HG03108 (cell line): Measurements from ENCODE around the gene MTAP.

Experiments used
- ATAC-seq: cut with Tn5 transposase; IDR thresholded peaks from one replicate; pipeline ENCODE4 v1.9.1; 2021; ENCODE audit warnings: moderate library complexity; ENCODE audit not compliant: unreplicated experiment

The MTAP gene

DNA sequence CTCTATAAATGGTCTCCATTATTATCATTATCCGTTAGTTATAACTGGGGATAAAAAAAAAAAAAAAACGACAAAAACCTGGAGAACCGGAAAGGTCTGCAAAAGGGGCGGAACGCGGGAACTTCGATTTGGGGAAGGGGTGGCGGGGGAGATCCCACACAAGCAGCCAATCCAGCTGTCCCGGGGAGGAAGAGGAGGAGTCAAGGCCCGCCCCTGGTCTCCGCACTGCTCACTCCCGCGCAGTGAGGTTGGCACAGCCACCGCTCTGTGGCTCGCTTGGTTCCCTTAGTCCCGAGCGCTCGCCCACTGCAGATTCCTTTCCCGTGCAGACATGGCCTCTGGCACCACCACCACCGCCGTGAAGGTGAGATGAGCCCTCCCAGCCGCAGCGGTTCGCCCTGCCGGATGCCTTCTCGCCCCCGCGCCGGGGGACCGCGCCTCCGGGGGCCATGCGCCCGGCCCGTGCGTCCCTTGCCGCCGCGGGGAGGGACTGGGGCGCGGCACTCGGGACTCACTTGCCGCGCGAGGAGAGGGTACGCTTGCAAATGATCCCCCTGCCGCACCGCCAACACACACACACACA, at the start of gene MTAP:
Gene MTAP (plus strand): TSS at position 219 of the 583 bp plus-strand sequence. CDS start 113 bp downstream, at position 332.
- ATAC-seq = peak; percentile 85

DNA sequence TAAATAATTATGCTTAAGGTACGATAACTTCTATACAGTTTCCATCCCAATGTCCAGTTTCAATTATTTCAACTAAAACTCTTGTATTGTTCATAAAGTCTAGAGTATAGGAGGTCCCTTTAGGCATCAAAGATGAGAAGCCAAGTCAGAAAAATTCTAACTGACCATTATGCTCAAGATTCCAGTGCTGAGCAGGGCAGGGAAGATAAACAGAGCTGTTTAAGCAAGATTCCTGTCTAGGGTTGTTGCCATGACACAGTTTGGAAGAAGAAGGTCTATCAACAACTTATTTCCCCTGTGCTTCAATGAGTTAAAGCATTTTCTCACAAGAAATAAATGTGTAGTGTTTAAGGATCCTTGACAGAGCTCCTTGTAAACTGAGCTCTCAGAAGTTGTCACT, 48.9 kb upstream of the MTAP start:
- no peak for ATAC-seq

DNA sequence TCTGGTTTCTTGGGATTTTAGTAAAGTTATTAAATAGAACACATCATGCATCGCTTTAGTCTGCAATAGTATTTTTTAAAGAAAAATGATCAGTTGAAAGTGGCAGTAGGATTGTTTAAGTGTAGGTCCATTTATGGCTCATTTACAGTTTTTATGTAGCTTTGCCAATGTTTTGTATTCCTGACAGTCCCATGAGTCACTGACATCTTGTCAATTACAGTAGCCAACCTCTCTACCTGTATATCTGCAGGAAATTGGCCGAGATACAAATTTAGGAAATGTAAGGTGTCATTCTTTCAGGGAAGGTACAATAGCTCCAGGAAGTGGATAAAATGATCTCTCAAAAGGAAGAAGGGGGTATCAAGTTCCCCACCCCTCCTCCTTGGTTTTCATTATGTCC, 47.7 kb upstream of the MTAP start:
- ATAC-seq = no peak

DNA sequence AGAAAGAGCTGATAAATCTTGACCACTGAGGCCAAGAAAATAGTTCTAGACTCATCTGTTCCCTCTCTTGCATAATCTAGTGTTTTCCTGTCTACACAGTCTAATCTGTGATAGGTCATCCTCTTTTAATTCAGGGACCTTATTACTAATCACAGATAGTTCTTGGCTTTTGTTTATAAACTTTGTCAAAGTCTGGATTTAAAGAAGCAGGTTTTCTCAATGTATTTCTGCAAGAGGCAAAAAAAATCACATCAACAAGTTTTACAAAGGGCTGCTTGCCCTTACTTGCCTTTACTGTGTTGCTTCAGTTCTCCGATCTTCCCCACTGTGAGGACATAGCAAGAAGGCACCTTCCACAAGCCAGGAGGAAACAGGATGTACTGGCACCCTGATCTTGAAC, 43.9 kb upstream of the MTAP start:
- ATAC-seq = no peak

DNA sequence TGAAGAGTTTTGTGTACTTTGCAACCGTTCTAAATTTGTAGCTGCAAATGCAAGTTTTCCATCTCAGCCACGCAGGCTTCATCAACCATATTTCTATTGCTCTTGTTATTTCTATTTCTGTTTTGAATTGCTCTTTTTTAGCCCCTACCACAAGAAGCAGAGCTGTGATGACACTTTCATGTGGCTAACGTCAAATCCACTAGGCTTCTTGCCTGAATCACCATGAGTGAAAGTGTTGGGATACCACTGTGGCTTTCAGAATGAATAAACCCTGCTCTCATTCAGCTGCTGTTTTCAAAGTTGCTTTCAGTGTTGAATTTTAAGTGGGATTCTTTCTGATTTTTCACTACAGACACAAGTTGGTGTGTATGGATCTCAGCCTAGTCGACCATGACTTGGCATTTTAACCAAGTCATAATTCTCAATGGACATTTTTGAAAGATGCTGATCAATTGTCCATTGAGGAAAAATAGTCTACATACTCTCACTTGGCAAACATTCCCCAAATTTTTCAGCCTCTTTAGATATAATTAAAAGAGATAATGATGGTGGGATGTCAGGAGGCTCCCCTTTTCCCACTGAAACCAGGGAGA, 41.0 kb upstream of the MTAP start:
- ATAC-seq = peak; percentile 82

DNA sequence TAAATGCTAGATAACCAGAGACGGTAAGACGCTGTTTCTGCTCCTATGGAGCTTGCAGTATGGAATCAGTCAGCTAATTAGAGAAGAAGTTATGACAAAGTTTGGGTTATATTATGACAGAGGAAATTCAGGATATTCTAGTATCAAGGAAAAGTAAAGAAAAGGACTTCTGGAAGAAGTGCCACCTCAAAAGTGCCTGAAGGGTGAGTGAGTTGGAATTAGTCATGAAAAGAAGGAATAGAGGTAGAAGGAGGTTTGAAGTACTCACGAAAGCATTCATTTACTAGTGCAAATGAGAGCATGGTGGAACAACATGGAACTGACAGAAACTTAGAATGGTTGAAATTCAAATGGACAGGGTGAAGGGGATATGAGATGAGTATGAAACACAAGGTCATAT, 40.4 kb upstream of the MTAP start:
- ATAC-seq = no peak

DNA sequence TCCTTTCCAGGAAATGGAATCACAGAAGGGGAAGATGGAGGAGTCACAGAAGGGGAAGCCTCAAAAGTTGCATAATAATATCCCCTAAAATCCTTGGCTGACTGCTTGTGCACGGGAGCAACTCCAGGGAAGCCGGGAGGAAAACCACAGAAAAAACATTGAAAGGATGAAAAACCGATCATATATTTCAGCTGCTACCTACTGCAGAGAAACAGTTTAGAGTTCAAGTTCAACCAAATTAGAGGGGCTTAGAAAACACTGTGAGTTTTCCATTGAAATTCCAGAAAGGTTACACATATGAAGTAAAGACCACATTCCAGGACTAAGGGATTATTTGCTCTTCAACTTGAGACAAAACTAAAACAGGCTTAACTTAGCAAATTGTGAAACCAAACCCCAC, 37.6 kb upstream of the MTAP start:
- ATAC-seq = no peak

DNA sequence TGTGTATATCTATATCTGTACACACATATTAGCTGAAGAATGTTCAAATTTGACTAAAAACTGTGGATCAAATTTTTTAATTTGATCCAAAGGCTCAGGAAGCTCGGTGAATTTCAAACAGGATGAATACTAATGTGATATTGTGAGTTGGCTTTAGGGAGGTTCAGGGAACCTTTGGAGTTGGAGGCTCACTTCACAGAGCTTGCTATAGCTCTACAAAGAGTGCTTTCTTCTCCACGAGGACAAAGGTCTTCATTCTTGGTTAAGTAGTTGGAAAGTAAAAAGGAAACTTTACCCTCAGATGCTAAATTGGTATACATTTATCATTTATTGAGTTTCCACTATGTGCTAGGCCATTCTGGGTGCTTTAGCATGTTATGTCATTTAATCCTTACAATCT, 36.3 kb upstream of the MTAP start:
- ATAC-seq = no peak

DNA sequence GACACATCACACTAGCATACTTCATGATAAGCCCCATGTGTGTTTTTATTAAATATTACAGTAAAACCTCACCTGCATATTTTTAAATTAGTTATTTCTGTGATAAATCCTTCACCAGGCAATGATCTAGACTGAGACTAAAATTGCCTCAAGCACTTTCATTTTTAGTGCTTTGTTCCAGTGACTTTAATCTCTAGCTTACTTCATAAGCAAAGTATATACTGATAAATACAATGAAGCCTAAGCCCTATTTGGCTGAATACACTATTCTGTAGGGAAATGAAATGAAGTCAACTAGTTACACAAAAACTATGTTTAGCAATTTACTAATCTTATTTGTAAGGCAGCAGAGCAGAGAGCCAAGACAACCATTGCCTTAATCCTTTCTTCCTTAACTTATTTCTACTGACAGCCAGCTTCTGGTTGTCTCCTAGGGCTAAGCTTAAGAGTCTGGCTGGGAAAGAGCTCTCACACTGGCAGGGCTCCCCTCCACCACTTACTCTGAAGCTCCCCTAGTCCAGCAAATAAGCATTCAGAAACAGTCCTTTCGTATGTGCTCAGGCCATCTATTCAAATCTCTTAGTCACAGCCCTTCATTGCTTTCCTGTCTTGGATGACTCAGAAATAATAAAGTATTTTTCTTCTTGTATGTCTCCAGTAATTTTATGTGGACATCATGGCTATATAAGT, 31.4 kb upstream of the MTAP start:
- ATAC-seq = no peak

DNA sequence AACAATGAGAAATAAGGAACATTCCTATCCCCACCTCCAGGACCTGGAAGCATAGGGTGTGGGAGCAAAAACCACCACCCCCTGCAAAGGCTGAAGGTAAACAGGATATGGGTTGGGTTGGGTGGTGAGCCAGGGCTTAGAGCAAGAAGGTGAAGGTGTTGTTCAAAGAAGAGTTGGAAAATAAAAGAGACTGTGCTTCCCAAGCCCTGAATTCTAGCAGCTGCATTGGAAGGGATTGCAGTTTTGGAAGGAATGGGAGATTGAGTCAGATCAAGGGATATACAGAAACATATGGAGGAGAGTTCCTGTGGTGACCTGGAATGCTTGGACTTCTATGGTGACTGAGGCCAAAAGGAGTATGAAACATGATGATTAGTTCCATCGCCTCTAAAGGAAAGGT, 24.7 kb upstream of the MTAP start:
- no peak for ATAC-seq

DNA sequence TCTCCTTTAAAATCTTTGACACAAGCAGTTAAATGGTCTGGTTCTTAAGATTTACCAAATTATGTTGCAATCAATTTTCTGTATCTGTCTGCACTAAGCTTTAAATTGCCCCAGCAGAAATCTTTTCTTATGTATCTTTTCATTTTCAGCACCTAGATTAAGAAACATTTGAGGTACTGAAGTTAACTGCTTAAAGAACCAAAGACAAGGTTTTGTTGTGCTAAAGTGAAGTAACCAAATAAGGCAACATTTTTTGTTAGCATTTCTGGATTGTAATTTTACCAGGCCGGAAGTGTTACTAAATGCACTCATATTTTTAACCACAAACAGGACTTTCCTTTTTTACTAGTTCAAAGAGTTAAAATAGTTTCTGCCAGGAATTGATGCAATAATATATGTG, 24.1 kb upstream of the MTAP start:
- ATAC-seq = no peak

DNA sequence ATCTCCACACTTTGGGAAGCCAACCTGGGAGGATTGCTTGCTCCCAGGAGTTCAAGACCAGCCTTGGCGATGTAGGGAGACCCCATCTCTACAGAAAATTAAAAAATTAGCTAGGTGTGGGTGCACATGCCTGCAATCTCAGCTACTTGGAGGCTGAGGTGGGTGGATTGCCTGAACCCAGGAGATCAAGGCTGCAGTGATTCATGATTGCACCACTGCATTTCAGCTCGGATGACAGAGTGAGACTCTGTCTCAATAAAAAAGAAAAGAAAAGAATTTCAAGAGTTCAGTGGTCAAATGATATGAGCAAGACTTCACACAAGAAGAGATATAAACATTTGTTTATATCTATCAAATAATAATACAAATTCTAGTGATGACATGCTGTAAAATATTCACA, 23.0 kb upstream of the MTAP start:
- no peak for ATAC-seq

DNA sequence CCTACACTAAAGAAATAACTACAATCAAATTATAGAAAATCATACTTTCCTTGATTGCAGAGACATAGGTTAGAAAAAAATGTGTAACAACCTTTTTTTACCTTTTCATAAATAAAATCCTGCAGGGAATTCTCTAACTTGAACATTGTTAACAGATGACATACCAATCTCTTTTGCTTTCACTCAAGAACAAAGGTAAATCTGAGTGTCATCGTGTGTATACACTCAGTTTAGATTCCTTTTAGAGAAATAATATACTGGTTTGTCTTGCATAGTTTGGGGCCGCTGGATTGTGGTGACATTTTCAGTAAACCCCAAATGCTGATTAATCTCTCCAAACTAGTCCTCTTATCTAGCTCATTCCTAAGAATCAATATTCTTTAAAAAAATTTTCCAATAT, 20.8 kb upstream of the MTAP start:
- ATAC-seq = no peak

DNA sequence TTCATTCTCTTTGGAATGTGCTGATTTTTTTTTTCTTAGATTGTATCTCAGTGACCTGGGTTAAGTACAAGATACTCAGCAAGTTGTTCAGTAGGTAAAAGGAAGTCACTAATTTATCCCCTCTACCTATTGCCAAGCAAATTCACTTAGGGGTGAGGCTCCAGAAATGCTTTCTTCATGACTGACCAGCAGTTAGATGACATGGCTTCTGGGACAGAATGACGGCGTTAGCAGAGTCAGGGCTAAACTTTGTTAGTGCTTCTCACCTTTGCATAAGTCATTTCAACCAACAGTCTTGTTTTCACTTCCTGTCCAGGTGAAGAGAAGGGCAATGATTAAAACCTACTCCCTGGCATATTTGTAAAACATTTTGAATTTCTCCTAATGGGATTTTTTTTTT, 20.2 kb upstream of the MTAP start:
- no peak for ATAC-seq

DNA sequence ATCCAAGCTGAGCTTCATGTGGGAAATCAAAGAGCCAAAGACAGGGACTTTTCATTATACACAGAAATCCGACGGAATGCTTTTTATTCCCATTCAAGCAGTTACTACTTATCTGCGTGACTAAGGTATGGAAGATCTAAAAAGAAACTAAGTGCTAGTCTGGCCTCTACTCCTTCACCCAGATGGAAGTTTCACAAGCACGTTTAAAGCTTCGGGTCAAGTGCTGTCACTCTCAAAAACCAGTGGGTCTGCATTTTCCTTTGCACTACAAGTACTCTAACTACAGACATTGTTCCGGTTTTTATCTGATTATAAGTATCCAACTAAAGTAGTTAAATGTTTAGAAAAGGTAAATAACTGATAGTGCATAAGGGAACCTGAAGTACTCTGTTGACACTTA, 13.7 kb upstream of the MTAP start:
- ATAC-seq = no peak

DNA sequence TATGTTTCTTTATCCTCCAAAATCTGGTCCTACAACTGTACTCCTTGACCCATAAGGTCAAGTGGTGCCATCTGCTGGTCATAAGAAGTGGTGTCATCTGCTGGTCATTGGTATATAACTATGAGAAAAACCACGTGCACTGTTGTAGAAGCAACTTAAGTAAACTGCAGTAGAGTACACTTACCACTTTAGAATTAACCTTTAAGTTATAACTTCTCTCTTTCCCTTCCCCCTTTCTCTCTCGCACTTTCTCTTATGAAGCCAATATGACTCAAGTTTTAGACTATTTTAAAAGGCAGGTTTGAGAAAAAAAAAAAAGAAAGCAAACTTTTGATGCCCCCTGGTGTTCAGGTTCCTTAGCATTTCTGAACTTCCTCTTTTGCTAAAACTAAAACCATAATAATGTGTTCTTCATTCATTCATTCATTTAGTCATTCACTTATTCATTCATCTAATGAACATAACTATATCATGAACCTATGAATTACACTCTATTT, 12.8 kb upstream of the MTAP start:
- peak; percentile 97 for ATAC-seq

DNA sequence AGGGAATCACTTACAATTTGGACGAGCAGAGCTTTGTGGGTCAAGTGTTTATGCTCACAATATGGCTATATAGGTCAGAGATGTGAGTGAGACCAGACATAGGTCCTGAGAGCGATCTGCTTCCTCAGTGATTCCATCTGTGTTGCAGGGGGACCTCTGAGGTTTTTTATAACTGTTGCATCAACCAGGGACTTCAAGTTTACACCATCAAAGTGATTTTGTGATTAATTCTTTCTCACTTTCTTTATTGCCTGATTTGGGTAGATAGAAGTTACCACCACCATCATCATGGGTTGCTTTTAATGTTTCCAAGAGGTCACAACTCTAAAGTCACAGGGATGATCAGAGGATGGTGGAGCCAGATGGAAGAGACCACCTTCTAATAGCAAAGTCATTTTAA, 7.0 kb upstream of the MTAP start:
- no peak for ATAC-seq

DNA sequence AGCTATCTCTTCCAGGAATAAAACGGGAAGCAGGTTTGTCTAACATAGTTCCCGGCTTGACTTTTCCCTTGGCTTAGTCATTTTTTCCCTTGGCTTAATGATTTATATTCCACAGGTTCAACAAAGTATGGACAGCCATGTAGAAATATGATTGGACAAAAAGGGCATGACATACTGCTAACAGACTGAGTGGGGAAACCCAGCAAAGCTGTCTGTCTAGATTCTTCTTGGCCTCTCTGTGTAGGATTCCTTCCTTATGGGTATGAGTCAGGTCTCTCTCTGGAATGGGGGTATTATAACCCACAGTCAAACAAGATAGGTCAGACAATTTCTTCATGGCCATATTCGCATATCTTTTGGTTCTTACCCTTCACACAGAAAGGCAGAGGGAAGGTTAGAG, 5.7 kb upstream of the MTAP start:
- no peak for ATAC-seq

DNA sequence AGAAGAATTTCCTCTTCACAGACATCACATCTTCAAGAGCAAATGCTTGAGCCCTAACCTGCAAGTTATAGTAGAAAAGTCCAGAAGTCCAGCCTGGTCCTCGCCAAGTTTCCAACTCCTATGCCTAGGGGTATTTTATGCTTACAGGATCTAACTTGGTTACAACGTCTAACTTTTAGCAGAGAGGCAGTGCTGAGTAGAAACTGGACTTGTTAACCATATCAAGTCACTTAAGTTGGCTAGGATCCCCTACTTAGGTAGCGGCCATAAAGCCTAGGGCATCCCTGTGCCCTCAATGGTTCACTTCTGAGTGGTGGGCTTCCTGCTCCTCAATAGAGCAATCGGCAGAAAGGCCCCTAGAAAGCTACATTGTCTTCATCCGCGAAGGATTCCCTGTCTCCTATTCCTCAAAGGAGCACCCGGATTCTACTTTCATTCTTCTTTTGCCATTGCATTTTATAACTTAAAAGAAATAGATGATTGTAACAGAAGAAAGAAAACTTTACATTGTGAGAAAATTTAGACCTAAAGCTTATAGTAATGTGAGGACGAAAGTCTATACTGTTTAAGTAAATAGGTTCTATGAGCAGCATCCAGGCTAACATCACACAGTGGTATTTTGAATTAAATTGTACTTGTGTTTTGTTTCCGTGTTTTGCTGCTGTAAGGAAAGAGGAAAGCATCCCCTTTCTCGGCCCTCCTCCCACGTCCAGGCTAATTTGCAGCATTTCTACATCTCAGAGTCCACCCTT, 1.3 kb upstream of the MTAP start:
- no peak for ATAC-seq

DNA sequence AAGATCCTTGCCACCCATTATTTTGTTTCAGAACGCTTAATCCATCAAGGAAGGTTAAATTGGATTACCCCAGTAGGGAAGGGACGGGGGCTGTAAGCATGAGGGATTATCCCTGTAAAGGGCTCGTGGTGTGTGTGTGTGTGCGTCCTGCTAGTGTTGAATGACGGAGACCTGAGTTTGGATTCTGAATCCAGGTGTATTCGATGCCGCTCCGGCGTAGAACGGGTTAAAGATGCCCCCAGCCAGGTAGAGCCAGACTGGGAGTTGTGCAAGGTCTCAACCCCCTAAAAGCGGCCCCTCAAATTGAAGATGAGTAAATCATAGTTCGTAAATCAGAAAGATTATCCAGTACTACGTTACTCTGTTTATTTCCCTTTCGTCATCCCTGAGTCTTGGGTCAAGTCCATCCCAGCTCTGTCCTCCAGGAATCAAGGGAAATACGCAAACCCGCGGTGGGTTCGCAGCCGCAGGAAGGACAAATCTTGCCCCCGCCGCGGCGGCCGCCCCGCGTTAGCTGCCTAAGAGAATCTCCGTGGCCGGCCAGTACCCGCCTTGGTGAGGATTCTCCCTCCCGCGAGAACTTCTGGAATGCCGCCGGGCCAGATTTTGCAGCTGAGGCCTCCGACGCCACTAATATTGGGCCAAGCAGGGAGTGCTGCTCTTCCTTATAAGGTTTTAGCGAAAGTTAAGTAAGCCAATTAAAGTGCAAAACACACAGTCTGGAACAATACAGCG, 586 bp upstream of the MTAP start:
- peak; percentile 4 for ATAC-seq

DNA sequence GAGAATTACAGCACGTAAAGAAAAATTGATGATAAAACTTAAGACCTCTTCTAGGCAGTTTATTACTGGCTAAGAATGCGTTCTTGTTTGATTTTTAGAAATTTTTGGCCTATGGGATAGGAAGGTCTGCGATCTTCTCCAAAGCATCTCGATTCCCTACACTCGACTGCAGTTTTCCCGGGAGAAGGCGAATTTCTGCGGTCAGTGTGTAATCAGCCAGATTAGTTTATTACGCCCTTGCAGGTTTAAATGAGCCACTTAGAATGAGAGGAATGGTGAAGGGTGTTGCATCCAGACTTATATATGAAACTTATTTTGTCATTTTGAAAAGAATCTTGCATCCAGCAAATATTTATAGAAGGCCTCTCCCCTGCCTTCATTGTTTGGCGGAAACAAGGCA, 1.2 kb downstream of the MTAP start:
- no peak for ATAC-seq
